KMS-11 (cell line): ENCODE measurements around the gene ZNF682.
"Not testable (repeated sequence)": the region's sequence is repeated elsewhere in the genome, so short reads cannot be mapped to it uniquely, and the experiment has no call there.

Source experiments
- H2AFZ ChIP-seq: fragments of 200-600 bp; sonication (generic); 2 replicates; pipeline ENCODE4 v1.6.1; 2016; ENCODE audit warnings: antibody characterized with exemption, mixed run types, low read depth
- H3K27ac ChIP-seq: fragments of 200-600 bp; sonication (generic); 2 replicates; pipeline ENCODE4 v1.6.1; 2016; ENCODE audit warnings: mild to moderate bottlenecking, mixed run types
- H3K27me3 ChIP-seq: fragments of 200-600 bp; sonication (generic); 2 replicates; pipeline ENCODE4 v1.6.1; 2017; ENCODE audit warnings: mild to moderate bottlenecking, low read depth, mixed run types, moderate library complexity; ENCODE audit not compliant: insufficient read depth
- H3K36me3 ChIP-seq: fragments of 200-600 bp; sonication (generic); 2 replicates; pipeline ENCODE4 v1.6.1; 2017; ENCODE audit warnings: mild to moderate bottlenecking, mixed run types; ENCODE audit not compliant: insufficient read depth
- H3K4me1 ChIP-seq: fragments of 200-600 bp; sonication (generic); 2 replicates; pipeline ENCODE4 v1.6.1; 2016; ENCODE audit warnings: mild to moderate bottlenecking, low read depth, mixed run types; ENCODE audit not compliant: poor library complexity, severe bottlenecking
- H3K4me2 ChIP-seq: fragments of 200-600 bp; sonication (generic); 2 replicates; pipeline ENCODE4 v1.7.0; 2016; ENCODE audit warnings: mild to moderate bottlenecking, mixed run types
- H3K4me3 ChIP-seq: fragments of 200-600 bp; sonication (generic); IDR thresholded peaks from 2 replicates; pipeline ENCODE4 v1.6.1; 2017; ENCODE audit warnings: low read depth, low read length, mixed read lengths; ENCODE audit not compliant: insufficient read depth
- H3K79me2 ChIP-seq: fragments of 200-600 bp; sonication (generic); 2 replicates; pipeline ENCODE4 v1.6.1; 2016; ENCODE audit warnings: low read depth, mixed run types; ENCODE audit not compliant: insufficient read depth
- H3K9ac ChIP-seq: fragments of 200-600 bp; sonication (generic); 2 replicates; pipeline ENCODE4 v1.6.1; 2016; ENCODE audit warnings: mild to moderate bottlenecking, mixed run types
- H4K20me1 ChIP-seq: fragments of 200-600 bp; sonication (generic); 2 replicates; pipeline ENCODE4 v1.6.1; 2016; ENCODE audit warnings: mild to moderate bottlenecking, mixed run types; ENCODE audit not compliant: insufficient read depth
- TF ChIP-seq, protein P1 (sequence below): fragments of 200-600 bp; sonication (generic); conservative IDR thresholded peaks from 2 replicates; pipeline ENCODE4 v1.6.1; 2017; ENCODE audit warnings: low read depth, mild to moderate bottlenecking, antibody characterized with exemption, low read length, moderate library complexity, mixed read lengths

The ZNF682 gene

DNA sequence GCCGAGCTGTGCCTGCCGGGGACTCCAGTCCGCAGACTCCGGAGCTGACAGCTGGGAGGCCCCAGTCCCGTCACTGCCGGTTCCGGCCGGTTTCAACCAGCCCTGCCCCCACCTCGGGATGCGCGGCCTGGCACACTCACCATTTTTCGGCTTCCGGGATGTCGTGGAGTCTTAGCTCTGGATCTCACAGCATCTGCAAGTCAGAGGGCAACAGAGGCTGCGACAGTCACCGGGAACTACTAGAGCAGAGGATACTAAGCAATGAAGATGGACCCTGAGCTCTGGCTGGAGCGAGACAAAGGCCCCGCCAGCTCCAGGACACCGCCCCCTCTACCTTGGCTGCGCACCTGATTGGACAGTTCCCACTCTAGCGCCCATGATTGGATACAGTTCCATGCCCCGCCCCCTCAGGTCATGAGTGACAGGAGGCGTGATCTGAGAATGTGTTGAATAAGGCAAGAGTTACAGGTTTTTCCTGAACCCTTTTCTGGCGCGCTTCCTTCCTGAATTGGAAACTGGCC is at the start of gene ZNF682:
ZNF682 (minus strand) TSS at position 303 of the 521 bp plus-strand sequence; CDS start at position 143, 160 bp downstream.
- no peaks in the 10 kb centered on the region for H3K36me3 ChIP-seq
- no peak within 1 kb of the TSS for H3K4me3 ChIP-seq
- no peak within 1 kb of the TSS for H3K9ac ChIP-seq
- H2AFZ ChIP-seq, result no peak within 1 kb of the TSS
- no peak within 1 kb of the TSS for H3K4me2 ChIP-seq
- no peaks in the 10 kb centered on the region for H4K20me1 ChIP-seq
- H3K4me1 ChIP-seq, result no peaks in the 10 kb centered on the region
- TF ChIP-seq, protein P1, sequence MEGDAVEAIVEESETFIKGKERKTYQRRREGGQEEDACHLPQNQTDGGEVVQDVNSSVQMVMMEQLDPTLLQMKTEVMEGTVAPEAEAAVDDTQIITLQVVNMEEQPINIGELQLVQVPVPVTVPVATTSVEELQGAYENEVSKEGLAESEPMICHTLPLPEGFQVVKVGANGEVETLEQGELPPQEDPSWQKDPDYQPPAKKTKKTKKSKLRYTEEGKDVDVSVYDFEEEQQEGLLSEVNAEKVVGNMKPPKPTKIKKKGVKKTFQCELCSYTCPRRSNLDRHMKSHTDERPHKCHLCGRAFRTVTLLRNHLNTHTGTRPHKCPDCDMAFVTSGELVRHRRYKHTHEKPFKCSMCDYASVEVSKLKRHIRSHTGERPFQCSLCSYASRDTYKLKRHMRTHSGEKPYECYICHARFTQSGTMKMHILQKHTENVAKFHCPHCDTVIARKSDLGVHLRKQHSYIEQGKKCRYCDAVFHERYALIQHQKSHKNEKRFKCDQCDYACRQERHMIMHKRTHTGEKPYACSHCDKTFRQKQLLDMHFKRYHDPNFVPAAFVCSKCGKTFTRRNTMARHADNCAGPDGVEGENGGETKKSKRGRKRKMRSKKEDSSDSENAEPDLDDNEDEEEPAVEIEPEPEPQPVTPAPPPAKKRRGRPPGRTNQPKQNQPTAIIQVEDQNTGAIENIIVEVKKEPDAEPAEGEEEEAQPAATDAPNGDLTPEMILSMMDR, result no peak
- no peak within 1 kb of the TSS for H3K27ac ChIP-seq
- H3K79me2 ChIP-seq, result no peaks in the 10 kb centered on the region
- no peaks in the 10 kb centered on the region for H3K27me3 ChIP-seq

DNA sequence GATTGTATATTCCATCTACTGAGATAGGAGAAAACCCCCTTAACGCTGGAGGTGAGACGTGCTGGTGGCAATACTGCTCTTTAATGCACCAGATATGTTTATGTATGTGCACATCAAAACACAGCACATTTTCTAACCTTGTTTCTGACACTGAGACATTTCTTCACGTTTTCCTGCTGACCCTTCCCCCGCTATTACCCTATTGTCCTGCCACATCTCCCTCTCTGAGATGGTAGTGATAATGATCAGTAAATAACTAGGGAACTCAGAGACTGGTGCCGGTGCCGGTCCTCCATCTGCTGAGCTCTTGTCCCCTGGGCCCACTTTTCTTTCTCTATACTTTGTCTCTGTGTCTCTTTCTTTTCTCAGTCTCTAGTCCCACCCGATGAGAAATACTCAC is 43.6 kb upstream of the ZNF682 start:
- H3K27me3 ChIP-seq, H3K4me3 ChIP-seq, H3K4me2 ChIP-seq, H3K79me2 ChIP-seq, H3K9ac ChIP-seq, H3K27ac ChIP-seq, H3K36me3 ChIP-seq, H2AFZ ChIP-seq, H3K4me1 ChIP-seq, H4K20me1 ChIP-seq: not testable (repeated sequence)

DNA sequence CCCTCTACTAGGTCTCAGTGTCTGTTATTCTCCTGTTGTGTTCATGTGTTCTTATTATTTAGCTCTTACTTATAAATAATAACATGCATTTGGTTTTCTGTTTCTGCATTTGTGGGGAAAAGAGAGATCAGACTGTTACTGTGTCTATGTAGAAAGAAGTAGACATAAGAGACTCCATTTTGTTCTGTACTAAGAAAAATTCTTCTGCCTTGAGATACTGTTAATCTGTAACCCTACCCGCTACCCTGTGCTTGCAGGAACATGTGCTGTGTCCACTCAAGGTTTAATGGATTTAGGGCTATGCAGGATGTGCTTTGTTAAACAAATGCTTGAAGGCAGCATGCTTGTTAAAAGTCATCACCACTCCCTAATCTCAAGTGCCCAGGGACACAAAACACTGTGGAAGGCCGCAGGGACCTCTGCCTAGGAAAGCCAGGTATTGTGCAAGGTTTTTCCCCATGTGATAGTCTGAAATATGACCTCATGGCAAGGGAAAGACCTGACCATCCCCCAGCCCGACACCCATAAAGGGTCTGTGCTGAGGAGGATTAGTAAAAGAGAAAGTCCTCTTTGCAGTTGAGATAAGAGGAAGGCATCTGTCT is 43.0 kb upstream of the ZNF682 start:
- not testable (repeated sequence) for H3K4me3 ChIP-seq, H3K36me3 ChIP-seq, H3K9ac ChIP-seq, H4K20me1 ChIP-seq, H3K4me1 ChIP-seq, H3K27ac ChIP-seq, H3K27me3 ChIP-seq, H3K79me2 ChIP-seq, H2AFZ ChIP-seq, H3K4me2 ChIP-seq

DNA sequence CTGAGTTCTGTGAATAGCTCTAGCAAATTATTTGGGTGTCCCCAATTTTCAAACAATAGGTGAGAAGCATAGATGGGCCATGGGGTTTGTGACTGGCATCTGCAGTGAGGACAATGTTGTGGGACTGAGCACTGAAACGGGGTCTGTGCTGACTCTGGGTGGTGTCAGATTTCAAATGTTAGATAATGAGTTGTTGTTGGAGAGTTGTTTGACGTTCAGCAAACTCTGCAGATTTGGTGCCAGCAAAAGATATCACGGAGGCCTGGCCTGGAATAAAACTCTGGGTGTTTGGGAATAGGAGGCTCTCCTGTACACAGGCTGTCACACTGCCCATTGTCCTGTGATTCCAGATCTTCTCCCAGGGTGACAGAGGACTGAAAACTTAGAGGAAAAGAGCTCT is 41.4 kb upstream of the ZNF682 start:
- H2AFZ ChIP-seq, result no peak overlapping the region
- no peak overlapping the region for H3K4me2 ChIP-seq
- no peak overlapping the region for H3K9ac ChIP-seq
- no peaks in the 10 kb centered on the region for H4K20me1 ChIP-seq
- no peak overlapping the region for H3K4me3 ChIP-seq
- H3K36me3 ChIP-seq, result no peaks in the 10 kb centered on the region
- H3K79me2 ChIP-seq, result no peaks in the 10 kb centered on the region
- H3K27ac ChIP-seq, result no peak overlapping the region
- TF ChIP-seq, protein P1, result no peak
- H3K4me1 ChIP-seq, result no peaks in the 10 kb centered on the region
- no peaks in the 10 kb centered on the region for H3K27me3 ChIP-seq

DNA sequence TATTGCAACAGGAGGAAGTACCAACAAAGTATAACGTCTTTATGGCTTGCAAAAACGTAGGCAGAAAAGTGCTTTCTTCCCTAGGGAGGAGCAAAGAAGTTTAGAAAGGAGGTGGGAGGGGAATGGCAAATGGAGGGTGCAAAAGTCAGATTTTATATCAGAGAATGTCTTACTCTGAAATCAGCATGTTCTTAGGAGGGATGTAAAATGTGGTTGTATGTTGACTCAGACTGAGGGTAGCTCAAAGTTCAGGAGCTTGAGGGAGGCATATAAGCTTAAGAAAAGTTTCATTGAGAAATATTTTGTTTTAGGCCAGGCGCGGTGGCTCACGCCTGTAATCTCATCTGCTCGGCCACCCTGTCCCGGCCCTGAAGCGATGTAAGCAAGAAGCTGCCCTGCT is 40.2 kb upstream of the ZNF682 start:
- Histone ChIP-seq H3K9ac (no peak overlapping the region), H3K4me2 (no peak overlapping the region)

More for the DNA sequence above, 40.2 kb upstream of the ZNF682 start:
- H4K20me1 ChIP-seq, result no peaks in the 10 kb centered on the region
- no peaks in the 10 kb centered on the region for H3K79me2 ChIP-seq
- no peaks in the 10 kb centered on the region for H3K27me3 ChIP-seq
- H3K4me1 ChIP-seq, result no peaks in the 10 kb centered on the region
- H3K4me3 ChIP-seq, result no peak overlapping the region
- no peak overlapping the region for H2AFZ ChIP-seq
- no peaks in the 10 kb centered on the region for H3K36me3 ChIP-seq
- TF ChIP-seq, protein P1, result no peak
- H3K27ac ChIP-seq, result no peak overlapping the region
